Activated naive CD4-positive, alpha-beta T cell treated with anti-CD3 and anti-CD28 coated beads, Interleukin-2, amount 50 U/mL, for 16 hours (primary cell): ENCODE results near the gene TBC1D28.
"Not testable (repeated sequence)": the region's sequence is repeated elsewhere in the genome, so short reads cannot be mapped to it uniquely, and the experiment has no call there.

Experiments used
- DNase-seq: peaks from one replicate; pipeline ENCODE4 v3.0.0-alpha.2; 2020

TBC1D28 gene

DNA sequence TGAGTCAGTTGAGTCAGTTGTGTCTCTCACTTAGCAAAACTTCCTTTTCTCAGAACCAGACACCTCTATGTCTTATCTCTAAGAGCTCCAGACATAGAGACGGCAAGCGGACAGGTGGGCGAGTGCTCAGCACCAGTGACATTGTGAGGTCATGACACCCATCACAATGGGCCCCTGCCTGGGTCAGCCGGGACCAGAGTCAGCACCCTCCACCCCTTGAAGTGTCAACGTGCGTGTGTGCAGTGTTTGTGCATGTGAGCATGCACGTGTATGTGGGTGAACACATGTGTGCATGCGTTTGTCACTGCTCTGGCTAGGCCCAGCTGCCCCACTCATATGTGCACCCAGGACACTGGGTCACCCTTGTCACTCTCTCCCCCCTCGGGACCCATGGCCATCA is at the start of gene TBC1D28:
Gene TBC1D28, minus strand, starts transcription at position 101 of the 400 bp plus-strand sequence. CDS start 3,039 bp downstream, outside the sequence.
- not testable (repeated sequence) for DNase-seq

DNA sequence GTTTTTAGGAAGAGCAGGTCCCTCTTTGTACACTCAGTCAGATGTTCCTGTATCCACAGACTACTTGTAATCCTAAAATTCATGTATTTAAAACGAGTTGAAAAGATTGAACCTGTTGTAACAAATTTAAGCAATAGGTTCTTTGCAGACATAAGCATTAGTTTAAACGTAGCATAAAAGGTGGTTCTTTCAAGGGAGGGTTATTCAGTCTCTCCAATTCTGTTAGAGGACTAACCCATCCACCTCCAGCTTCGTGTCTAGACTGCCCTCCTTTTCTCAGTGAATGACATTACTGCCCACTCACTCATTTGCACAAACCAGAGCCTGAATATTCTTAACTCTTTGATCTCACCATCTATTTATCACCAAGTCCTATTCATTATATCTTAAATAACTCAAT is 38.5 kb upstream of the TBC1D28 start:
- DNase-seq: not testable (repeated sequence)

DNA sequence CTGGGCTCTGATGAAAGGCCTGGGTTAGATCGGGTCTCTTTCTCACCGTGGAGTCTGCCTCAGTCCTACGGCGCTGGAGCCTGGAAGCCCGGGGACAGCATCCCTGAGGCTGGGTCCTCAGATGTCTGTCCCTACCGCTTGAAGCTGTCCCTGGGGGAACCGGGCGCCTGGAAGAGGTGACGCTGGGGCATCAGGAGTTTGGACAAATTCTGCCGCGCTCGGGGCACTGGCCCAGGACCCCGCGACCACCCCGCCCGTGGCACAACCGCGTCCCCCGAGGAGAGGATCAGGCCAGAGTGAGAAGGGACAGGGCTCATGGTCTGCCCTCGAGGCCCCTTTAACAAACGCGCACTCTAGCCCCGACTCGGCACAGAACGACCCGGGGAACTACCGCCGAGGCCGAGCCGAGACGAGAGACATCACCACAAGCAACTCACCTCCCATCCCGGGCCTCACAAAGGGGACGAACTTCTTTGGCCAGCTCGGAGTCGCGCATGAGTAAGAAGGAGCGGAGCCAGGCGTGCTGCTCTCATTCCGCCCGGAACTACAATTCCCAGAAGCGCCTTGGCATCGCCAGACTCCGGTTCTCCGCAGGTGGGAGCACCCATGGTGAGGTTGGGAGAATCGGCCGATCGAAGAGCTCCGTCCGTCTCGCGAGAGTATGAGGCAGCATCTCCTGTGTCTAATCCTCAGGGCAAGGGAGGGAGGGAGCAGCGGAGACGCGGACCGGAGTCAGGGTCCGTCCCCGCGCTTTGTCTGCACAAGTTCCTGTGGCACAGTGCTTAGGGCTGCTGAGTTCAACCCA is 37.8 kb upstream of the TBC1D28 start, which contains the start of gene FOXO3B:
Gene FOXO3B, minus strand, starts transcription at position 548 of the 805 bp plus-strand sequence. CDS start 663 bp downstream, outside the sequence.
- peak; percentile 55 for DNase-seq

DNA sequence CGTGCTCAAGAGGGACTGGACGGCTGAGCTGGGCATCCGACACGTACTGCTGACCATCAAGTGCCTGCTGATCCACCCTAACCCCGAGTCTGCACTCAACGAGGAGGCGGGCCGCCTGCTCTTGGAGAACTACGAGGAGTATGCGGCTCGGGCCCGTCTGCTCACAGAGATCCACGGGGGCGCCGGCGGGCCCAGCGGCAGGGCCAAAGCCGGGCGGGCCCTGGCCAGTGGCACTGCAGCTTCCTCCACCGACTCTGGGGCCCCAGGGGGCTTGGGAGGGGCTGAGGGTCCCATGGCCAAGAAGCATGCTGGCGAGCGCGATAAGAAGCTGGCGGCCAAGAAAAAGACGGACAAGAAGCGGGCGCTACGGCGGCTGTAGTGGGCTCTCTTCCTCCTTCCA is 33.2 kb upstream of the TBC1D28 start:
- not testable (repeated sequence) for DNase-seq

DNA sequence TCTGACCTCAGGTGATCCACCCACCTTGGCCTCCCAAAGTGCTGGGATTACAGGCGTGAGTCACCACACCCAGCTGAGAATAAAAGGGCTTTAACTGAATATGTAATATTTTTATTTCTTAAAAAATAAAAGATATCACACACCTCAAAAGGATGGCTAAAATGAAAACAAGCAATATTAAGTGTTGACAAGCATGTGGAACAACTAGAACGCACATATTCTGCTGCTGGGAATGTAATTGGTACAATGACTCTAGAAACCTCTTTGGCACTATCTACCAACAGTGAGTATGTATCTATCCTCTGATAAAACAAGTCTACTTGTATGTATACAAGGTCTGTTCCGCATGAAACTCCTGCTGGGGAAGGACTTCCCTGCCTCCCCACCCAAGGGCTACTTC is 32.7 kb upstream of the TBC1D28 start:
- DNase-seq: not testable (repeated sequence)

DNA sequence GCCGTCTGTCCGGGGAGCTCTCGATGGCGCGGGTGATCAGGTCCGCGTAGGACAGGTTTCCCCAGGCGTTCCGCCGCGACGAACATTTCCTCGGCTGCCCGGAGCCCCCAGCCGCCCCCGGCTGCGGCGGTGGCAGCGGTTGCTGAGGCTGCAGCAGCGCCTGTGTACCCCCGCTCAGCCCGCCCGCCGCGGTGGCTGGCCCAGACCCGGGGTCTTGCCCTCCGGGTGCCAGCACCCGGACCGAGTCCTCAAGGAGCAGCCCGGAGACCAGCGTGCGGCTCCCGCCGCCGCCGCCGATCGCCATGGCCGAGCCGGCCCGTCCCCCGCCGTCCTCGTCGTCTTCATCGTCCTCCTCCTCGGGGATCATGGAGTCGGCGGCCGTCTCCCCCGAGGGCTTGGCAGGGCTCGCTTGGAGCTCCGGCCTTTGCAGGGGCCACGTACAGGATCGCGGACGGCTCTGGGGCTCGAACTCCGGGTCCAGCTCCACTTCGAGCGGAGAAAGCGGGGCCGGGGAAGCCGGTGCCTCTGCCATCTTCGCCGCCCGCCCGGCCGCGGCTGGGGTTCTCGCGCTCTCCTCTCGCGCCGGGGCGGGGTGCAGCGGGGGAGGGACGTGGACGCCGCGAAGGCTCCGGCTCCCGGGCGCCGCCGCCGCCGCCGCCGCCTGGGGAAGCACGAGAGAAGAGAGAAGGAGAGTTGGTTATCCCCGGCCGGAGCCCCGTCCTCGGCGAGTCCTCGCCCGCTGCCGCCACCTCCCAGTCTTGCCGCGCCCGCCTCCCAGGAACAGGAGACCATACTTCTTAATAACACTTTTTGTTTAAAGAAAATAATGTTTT is 28.4 kb upstream of the TBC1D28 start:
- DNase-seq: not testable (repeated sequence)

DNA sequence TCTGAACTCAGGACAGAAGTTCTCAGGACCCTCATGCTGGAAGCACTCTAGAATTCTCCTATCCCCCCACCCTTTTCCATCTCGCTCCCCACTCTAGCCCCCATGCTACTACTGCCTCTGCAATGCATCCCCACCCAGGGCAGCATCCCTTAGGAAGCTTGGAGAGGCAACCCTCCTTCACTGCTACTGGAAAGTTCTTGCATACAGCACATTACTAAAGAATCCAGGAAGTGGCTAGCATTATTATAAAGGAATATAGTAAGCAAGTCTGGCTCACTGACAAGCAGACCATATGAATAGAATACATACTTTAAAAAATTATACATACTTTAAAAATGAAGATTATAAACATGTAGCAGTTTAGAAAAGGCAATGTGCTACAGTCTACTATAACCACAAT is 24.4 kb upstream of the TBC1D28 start:
- DNase-seq: not testable (repeated sequence)

DNA sequence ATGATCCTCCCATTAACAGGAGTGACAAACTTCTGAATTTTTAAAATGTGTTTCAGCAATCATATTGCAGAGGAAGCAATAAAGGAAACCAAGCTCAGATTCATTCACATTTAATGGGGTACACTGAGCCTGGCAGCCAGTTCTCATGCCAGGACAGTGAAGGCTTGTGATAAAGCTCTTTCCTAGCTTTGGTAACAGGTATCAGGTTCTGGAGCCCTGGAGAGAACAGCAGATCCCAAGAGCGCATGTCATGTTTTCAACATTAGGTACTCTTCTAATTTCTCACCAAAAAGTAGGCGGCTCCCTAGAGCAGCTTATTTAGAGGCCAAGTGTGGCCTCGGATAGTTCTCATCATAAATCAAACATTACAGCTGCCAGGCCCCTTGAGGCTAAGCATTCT is 23.3 kb upstream of the TBC1D28 start:
- DNase-seq: not testable (repeated sequence)

DNA sequence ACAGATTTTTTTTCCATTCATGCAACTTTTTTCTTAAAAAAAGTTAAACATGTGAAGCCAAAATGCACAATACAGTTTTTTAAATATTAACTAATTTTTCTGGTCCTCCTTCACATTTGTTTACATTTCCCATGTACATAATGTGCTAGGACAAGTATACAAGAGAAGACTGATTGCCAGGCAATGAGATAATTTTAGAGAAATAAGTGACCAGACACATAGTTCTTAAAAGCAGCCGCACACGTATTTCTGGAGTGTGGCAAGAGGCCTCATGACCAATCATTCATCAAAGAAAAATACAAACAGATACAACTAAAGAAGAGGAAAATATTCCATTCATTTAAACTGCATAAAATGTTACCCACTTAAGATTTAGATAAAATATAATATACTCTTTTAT is 22.1 kb upstream of the TBC1D28 start:
- DNase-seq: not testable (repeated sequence)

DNA sequence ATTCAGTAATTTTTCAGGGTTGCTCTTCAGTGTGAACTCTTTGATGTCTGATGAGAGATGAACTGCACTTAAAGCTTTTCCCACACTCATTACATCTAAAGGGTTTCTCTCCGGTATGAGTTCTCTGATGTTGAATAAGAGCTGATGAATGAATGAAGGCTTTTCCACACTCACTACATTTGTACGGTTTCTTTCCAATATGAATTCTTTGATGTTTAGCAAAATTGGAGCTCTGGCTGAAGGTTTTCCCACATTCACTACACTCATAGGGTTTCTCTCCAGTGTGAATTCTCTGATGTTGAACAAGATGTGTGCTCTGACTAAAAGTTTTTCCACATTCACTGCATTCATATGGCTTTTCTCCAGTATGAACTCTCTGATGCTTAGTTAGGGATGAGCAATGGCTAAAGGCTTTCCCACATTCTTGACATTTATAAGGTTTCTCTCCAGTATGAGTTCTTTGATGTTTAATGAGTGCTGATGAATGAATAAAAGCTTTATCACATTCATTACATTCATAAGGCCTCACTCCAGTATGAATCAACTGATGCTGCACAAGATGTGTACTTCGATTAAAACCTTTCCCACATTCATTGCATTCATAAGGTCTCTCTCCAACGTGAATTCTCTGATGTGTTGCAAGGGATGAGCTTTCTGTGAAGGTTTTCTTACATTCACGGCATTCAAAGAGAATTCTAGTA is 17.9 kb upstream of the TBC1D28 start:
- not testable (repeated sequence) for DNase-seq

DNA sequence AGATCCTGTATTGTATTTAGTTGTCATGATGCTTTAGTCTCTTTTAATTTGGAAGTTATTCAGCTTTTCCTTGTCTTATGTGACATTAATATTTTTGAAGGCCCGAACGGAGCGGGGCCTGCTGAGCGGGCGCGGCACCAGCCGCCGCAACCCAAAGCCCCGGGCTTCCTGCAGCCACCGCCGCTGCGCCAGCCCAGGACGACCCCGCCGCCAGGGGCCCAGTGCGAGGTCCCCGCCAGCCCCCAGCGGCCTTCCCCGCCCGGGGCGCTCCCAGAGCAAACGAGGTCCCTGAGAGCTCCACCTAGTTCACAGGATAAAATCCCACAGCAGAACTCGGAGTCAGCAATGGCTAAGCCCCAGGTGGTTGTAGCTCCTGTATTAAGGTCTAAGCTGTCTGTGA is 5.9 kb upstream of the TBC1D28 start:
- DNase-seq: not testable (repeated sequence)

DNA sequence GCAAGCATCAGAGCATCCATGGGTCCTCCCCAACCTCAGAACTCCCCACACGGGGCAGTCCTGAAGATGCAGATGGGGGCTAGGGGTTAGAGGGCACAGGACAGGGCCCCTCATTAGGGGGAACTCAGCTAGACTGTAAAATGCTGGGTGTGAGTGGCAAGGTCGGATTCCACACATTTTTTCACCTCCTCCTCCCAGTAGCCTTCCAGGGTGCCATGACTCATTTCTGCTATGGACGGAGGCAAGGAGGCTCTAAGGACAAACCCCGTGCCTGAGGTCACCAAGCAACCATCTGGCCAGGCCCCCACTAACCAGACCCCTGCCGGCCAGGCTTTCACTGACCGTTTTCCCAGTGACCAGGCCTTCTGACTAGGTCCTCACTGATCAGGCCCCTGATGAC is 1.1 kb downstream of the TBC1D28 start:
- not testable (repeated sequence) for DNase-seq

DNA sequence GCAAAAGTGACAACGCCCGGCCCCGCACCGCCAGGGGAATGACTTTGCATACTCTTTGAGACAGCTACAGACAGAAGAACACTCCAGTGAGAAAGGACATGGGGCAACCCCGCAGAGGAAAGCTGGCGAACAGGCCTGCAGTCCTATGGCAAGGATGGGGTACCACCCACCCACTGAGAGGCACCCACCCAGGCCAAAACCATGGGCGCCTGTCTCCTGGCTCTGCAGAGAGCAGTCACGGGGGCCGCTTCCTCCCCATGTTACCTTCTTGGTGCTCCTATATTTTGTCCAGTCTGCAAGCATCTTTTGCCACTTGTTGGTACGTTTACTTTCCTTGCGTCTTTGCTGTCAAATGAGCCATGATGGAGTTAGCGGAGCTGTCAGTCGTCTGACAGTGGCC is 5.8 kb downstream of the TBC1D28 start:
- DNase-seq: not testable (repeated sequence)

DNA sequence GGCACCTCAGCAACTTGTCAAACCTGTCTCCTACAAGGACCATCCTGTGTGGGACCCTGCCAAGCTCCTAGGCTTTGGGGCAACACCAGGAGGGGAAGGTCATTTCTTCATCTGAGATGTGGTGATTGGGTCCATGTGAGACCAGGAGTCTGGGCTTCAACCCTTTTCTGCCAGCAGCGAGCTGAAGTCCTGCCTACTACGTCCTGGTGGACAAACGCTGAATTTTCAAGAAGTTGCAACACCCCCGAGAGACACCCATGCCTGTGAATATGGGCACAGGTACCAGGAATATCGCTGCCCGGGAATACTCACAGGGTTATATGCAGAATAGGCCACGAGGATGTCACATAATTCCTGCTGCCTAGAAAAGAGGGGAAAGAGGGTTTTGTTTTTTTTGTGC is 8.0 kb downstream of the TBC1D28 start:
- not testable (repeated sequence) for DNase-seq

DNA sequence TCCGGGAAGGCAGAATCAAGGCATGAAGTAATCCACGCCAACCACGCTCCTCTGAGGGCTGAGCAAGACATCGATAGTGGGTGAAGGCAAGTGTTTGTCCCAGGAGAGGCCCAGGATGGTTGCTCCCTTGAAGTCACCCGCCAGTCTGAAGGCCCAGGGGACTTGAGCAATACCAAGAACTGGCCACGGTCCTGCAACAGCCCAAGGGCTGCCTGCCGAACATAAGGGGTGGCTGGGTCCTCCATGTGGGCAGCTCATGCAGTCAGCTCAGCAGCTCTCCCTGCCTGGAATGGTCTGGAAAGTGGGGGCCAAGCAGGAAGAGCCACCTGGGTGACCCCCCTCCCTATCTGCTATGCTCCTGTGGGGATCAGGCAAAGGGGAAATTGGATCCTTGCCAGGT is 8.4 kb downstream of the TBC1D28 start:
- DNase-seq: not testable (repeated sequence)

DNA sequence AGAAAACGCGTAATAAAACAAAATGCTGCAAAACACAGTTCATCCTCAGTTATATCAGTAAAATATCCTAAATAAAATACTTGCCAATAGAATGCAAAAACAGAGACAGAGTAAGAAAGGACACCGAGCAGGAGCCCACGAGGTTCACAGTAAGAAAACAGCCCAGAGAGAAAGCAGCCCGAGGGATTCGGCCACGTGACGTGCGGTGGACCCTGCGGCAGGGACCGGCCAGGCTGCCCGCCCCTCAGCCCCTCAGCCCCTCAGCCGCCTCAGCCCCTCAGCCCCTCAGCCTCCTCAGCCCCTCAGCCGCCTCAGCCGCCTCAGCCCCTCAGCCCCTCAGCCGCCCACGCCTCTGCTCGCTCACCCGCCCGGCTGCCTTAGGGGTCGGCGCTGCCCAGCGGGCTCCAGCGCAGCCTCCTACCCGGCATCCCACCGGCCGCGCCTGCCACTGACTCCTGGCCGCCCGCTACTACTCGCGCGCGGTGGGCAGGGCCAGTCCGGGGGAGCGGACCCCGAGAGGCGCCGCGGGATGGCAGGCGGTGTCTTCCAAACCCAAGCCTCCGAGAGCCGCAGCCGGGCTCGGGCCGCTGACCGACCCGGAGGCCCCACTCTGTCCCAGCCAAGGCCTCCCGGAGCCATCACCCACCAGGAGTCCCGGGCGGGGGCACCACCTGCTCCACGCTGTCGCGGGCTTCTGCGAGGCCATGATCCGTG is 9.5 kb downstream of the TBC1D28 start:
- DNase-seq: not testable (repeated sequence)

DNA sequence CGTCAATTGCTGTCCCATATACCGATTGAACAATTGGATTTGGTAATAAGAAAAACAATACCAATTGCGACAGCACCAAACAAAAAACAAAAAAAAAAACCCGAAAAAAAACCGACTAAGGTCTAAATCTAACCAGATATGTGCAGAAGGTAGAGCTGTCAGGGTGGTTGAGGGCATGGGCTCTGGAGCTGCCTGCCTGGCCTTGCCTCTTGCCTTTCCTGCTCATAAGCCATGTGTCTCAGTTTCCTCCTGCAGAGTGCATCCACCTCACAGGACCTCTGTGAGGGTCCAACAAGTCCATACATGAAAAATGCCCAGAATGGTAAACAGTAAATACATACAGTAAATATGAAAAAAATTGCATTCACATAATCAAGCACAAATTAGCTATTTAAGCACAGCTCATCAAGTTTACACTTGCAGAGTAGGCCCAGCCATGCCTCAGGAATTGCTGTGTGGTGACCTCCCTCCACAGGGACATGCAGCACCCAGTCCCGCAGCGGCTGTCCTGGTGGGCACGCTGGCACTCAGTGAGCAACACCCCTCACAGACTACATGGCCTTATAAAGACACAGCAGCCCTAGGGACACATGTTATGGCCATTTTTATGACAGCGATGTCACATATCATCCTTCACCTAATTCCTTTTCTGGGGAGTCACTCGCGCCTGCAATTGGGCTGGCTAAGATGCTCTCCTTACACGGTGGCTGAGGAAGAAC is 17.9 kb downstream of the TBC1D28 start:
- no peak for DNase-seq

DNA sequence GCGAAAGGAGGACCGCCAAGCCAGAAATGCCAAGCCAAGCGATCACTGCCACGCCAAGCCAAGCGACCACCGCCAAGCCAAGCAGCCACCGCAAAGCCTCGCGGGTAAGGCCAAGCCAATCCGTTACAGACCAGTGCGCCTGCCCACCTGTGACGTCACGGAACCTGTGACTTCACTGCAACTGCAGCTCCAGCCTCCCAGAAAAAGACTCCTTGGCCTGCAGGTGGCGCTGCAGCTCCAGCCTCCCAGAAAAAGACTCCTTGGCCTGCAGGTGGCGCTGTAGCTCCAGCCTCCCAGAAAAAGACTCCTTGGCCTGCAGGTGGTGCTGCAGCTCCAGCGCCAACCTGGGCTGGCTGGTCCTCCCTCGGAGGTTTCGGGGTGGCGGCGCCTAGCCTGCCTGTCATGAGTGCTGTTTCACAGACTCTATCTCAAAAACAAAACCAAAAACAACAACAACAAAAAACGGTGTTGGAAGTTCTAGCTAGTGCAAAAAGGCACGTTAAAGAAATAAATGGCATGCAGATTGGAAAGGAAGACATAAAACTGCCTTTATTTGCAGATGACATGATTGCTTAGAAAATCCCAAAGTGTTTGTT is 18.6 kb downstream of the TBC1D28 start:
- DNase-seq: peak; percentile 91

DNA sequence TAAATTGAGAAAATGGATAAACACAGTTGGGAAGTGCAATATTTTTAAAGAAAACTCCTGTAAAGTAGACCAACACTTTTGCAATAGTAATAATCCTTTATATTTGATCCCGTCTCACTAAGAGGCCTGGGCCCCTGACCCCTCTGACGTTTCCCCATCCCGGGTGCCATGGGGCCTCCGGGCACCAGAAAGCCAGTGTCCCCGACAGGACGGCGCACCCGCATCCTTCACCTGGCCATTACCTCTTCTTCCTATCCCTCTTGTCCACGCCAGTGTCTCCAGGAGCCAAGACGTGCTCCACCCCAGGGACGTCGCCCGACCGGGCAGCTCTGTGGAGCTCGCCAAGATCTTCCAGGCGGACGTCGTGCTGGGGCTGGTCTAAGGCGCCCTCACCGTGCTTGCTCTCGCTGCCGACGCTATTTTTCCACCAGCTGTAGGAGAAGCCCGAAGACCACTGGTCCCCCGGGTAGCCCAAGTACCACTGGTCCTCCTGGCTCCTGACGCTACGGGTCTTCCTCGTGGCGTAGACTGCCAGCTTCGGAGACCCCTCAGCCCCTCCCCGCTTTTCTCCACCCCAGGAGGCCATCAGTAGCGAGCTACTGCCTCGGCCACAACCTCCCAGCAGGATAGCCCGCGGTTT is 19.2 kb downstream of the TBC1D28 start:
- DNase-seq: not testable (repeated sequence)

DNA sequence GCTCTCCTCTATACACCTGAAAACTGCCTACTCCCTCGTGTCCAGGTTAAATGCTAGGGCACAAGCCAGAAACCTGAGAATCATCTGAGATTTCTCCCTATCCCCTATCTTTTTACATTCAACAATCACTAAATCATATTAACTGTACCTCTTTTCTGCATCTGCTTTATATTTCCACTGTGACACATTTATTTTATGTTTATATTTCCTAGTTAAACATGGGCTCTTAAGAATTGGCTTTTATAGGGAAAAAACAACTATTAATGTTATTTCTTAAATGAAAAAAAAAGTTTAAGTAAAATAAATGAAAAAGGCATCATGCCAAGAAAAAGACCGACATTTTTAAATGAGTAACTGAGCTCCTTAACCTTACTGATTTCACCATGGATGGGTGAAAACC is 26.6 kb downstream of the TBC1D28 start:
- not testable (repeated sequence) for DNase-seq

DNA sequence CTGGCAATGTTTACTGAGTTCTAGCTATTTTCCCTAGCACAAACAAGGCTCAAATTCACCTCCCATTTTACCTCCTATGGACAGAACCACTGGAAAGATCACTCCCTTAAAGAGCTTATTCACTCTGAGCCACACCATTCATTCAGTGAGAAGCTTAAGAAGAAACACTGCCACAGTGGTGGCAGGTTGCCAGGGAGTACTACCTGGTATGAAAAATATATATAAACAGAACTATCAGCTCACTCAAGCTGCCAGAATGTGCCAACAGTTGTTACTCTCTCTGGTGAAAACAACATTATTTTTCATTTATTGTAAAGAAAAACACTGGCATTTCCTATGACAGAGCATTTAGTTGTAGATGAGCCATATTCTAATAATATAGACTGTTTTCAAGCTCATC is 31.2 kb downstream of the TBC1D28 start:
- not testable (repeated sequence) for DNase-seq
